GM21529 (cell line): ENCODE measurements around the gene AUTS2.
A peak's percentile ranks its signal among the peaks of the same experiment; 100 is the strongest.

Experiments
- ATAC-seq: cut with Tn5 transposase; IDR thresholded peaks from one replicate; pipeline ENCODE4 v1.9.1; 2021; ENCODE audit not compliant: unreplicated experiment

Gene AUTS2

GRCh38 chr7:69598081-69598486, at the start of gene AUTS2:
TSS of gene AUTS2 (plus strand) at chr7:69598475. CDS start at chr7:69599654, 1,179 bp downstream.
- peak; percentile 58 for ATAC-seq

GRCh38 chr7:69550991-69551390, 47.3 kb upstream of the AUTS2 start:
- ATAC-seq = no peak

DNA sequence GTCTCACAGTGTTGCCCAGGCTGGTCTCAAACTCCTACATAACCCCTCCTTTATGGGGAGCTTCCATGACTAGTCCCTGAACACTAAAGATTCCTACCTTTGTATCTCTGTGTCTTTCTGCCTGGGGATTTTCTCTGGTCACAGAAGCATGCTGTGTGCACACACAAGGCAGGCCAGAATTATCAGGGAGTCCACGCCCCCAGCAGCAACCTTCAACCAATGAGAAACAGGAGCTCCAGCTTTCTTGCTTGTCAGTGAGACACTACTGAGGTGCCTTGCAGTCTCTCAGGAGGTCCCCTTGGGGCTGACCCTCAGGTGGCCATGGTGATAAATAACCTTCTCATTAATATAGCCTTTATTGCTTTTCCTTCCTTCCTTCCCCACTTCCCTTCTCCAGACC, 45.1 kb upstream of the AUTS2 start:
- ATAC-seq = no peak

GRCh38 chr7:69561266-69561960, 36.9 kb upstream of the AUTS2 start:
- ATAC-seq = no peak

DNA sequence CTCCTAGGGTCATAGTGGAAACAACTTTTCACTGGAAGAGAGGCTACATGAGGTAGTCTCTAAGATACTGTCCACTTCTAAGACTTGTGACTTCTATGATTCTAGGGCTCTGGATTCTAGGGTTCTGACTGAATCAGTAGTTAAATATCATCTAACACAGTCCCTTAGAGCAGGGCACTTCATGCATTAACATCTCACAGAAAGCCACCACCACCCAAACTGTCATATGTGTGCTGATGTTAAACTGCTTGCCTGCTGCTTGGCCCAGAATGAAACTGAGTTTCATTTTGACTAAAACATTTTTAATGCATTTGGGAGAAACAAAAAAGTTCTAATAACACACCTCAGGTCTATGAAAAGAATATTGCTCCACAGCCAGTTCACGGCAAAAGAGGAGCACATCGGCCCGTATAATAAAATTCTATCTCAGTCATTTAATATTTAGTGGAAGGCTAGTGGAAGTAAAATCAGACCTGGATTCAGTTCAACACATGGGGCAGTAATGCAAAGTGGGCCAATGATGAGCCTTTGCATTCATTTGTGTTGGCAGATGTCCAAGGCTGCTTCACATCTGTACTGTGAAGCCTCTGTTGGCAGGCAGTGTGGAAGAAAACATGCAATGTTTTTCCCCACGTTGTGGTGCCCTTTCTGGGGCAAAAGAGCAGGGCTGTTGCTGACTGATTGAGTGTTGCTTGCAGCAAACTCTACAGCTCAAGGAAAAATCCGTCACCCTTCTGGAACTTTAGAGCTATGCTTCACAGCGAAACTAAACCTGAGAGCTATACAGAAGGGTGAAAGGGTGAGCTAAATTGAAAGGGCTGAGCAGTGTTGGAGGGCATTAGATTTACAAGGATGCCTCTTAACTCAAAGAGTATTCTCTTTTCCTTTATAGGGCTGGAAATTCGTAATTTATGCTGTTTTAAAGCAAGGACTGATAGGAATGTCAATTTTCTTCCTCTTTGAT, 33.5 kb upstream of the AUTS2 start:
- peak; percentile 72 for ATAC-seq

- ATAC-seq = no peak
Observed at GRCh38 chr7:69567800-69568199, 30.5 kb upstream of the AUTS2 start.

GRCh38 chr7:69568266-69568665, 30.0 kb upstream of the AUTS2 start:
- no peak for ATAC-seq

DNA sequence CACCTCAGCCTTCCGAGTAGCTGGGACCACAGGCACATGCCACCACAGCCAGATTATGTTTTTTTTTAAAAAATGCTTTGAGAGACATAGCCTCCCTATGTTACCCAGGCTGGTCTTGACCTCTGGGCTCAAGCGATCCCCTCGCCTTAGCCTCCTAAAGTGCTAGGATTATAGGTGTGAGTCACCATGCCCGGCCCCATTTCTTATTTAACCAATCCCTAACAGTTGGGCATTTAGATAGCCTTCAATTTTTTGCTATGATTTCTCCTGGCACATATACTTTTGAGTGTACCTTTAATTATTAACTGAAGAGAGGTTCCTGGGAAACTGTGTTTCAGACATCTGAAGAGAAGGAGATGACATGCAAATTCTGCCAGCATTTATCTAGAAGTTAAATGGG, 22.6 kb upstream of the AUTS2 start:
- ATAC-seq = no peak

DNA sequence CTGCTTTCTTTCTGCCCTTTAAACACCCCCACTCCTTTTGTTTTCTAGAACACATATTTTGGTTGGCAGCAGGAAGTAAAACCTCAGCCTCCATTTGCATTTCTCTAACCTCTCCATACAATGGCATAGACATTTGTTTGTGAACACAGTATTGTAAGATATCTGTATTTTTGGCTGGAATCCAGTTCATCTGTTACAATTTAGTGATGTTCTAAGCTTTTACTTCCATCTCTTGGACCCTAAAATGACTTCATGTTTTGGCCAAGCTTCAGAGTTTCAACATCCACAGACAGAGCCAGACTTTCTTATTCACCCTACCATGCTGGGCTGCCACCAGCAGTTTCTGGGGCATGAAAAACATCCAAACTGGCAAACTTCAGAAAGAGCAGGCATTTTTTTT, 21.1 kb upstream of the AUTS2 start:
- no peak for ATAC-seq

- ATAC-seq = no peak
Observed at GRCh38 chr7:69585169-69585568, 13.1 kb upstream of the AUTS2 start.

DNA sequence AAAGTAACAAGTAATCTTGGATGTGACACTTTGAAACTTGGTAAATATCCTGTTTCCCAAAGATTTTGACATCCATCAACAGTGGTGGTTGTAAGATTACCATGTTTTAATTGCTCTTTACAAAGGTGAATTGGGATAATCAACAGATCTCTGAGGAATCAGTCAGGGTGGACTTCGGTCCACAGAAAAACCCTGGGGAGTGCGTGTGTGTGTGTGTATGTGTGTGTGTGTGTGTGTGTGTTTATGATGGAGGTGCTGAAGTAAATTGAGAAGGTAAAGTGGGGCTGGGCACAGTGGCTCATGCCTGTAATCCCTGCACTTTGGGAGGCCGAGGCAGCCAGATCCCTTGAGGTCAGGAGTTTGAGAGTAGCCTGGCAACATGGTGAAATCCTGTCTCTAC, 12.0 kb upstream of the AUTS2 start:
- no peak for ATAC-seq

- ATAC-seq = no peak
Observed at GRCh38 chr7:69588773-69589172, 9.5 kb upstream of the AUTS2 start.

- no peak for ATAC-seq
Observed at GRCh38 chr7:69591805-69592204, 6.5 kb upstream of the AUTS2 start.

DNA sequence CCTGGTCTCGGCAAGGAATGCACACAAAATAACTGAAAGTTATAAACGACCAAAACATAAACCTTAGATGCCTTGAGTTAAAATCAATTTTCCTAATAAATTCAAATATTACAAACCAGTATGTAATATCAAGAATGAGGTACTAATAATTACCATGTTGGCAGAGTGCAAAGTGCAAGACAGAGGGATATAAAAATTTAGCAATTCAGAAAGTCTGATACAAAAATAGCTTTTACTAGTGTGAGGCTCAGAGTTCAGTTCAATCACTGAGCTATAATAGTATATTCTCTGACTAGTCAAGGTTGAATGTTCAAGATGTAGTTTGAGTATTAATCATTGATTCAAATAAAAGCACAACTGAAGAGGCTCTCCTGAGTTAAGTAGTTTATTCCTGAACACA, 4.8 kb upstream of the AUTS2 start:
- no peak for ATAC-seq

DNA sequence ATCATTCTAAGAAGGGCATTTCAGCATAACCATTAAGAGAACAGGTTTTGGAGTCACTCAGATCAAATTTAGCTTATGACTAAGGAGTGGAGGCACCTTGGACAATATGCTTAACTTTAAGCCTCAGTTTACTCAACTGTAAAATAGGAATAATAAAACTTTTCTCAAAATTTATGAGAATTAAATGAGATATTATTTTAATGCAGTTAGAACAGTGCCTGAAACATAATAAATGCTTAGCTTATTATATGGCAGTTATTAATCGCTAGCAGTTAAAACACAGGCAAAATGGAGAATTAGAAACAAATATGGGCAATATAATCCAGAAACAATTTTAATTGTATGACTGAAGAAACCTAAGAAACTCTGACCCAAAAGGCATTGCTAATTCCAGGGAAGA, 2.9 kb upstream of the AUTS2 start:
- ATAC-seq = no peak

DNA sequence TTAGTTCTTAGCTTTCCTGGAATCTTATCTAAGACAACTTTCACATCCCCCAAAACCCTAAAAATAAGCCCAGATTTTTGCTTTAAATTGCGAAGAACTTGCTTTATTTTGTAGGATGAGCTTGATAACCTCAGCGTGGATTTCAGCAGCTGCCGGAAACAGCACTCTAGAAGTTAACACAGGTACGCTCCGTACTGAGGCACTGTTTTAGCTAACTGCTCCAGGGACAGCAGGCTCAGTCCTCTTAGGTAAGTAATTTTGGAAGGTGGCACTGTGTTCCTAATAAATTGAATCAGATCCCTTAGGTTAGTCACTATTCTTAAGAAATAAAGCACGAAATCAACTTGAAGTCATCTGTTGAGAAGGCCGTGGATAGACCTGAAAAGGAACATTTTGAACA, 2.2 kb upstream of the AUTS2 start:
- ATAC-seq = no peak

- no peak for ATAC-seq
Observed at GRCh38 chr7:69596723-69597277, 1.5 kb upstream of the AUTS2 start.

DNA sequence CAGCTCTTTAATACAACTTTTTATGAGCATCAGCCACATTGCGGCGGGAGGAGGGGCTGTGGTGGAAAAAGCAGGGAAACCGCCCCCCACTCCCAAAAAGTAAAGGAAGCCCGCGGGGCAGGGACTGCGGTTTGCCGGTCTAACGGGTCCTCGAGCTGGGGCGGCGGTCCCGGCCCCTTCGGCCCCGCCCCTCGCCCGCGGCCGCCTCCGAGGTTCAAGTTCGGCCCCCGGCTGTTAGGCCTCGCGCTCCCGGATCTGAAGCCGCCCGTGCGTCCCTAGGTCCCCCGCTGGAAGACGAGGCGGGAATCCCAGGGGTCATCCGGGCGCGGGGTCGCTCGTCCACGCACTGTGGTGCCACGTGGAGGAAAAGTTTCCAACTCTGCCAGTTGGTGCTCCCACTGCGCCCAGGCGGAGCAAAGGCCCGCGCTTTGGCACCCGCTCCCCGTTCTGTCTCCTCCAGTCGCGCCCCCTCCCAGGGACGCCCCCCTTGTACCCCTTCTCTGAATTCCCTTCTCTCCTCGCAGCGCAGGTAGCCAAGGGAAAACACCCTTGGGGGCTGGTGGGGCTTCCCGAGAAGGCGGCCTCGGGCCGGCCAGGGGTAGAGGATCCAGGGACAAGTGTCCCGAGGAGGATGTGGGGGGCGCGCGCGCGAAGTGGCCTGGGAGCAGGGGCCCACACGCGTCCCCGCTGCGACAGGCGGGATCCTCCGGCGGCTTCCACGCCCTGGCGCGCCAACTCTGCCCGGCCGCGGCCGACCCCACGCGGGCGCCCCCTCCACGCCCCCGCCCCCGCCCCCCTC, 798 bp upstream of the AUTS2 start:
- peak; percentile 8 for ATAC-seq

DNA sequence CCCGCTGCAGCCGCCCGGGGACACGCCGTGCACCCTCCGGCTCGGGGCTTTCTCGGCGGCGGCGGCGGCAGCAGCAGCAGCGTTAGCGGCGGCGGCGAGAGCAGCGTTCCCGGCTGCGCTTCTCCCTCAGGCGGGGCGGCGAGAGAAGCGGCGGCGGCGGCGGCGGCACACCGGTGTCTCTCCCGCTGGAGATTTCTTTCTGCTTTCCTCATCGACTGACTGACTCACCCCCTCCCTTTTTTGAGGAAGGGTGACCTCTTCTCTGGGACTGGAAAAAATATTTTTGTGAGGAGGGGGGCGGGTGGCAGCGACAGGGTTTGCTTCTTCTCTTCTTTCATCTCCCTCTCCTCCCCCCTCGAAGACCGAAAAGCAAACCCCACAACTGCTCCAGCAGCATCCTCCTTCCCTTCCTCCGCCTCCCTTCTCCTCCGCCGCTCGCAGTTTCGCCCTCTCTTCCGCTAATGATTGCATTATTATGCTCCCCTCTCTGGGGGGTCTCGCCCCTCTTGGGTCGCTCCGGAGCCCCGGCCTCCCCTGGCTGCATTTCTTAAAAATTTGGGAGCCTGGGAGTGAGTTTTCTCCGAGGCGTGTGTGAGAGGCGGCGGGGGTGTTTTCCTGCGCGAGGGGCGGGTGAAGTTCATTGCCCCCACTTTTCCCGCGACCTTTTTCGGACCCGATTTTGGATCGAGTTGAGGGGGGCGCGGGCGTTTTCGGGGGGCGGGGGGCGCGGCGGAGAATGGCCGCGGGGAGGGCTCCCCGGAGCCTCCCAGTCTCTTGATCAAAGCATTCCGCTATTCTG, 411 bp downstream of the AUTS2 start:
- peak; percentile 12 for ATAC-seq

DNA sequence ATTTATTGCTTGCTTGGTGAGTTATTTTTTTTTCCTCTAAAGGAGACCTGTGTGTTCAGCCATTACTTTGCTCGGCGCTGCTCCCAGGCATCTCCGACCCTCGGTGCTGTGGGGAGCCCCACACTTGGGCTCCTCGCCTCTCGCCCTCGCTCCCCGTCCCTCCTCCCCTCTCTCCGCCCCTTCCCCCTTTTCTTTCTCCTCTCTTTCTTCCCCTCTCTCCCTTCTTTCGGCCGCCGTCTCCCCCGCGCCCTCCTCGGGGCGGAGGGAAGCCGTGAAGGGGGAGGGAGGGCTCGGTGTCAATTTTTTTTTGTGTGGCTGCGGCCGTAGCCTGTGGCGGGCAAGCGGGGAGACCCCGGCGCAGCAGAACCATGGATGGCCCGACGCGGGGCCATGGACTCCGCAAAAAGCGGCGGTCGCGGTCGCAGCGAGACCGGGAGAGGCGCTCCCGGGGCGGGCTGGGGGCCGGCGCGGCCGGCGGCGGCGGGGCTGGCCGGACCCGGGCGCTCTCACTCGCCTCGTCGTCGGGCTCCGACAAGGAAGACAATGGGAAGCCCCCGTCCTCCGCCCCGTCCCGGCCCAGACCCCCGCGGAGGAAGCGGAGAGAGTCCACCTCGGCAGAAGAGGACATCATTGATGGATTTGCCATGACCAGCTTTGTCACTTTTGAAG, 1.1 kb downstream of the AUTS2 start:
- no peak for ATAC-seq
